HG03442 (cell line): ENCODE measurements around the gene ZNF688.
A peak's percentile ranks its signal among the peaks of the same experiment; 100 is the strongest.
"Not testable (repeated sequence)": the region's sequence is repeated elsewhere in the genome, so short reads cannot be mapped to it uniquely, and the experiment has no call there.

Source experiments
- ATAC-seq: cut with Tn5 transposase; IDR thresholded peaks from one replicate; pipeline ENCODE4 v1.9.1; 2021; ENCODE audit warnings: mild to moderate bottlenecking, moderate library complexity; ENCODE audit not compliant: unreplicated experiment

Gene ZNF688

GRCh38 chr16:30571445-30572322 is at the start of gene ZNF688:
ZNF688 (minus strand) TSS chr16:30571714; CDS start chr16:30571629, 85 bp downstream.
- peak; percentile 64 for ATAC-seq

- ATAC-seq, result no peak
Measured at GRCh38 chr16:30620169-30620568, 48.7 kb upstream of the ZNF688 start.

GRCh38 chr16:30619638-30620037 is 48.1 kb upstream of the ZNF688 start:
- no peak for ATAC-seq

GRCh38 chr16:30619202-30619601 is 47.7 kb upstream of the ZNF688 start:
- no peak for ATAC-seq

GRCh38 chr16:30615358-30616091 is 44.0 kb upstream of the ZNF688 start:
- ATAC-seq, result no peak

GRCh38 chr16:30609926-30610839 is 38.7 kb upstream of the ZNF688 start, which contains the start of gene ZNF689:
ZNF689 (minus strand) TSS chr16:30610389; CDS start chr16:30610041, 348 bp downstream.
- ATAC-seq, result peak; percentile 86

GRCh38 chr16:30609002-30609925 is 37.8 kb upstream of the ZNF688 start:
- ATAC-seq, result peak; percentile 20

- no peak for ATAC-seq
Measured at GRCh38 chr16:30606004-30606403, 34.5 kb upstream of the ZNF688 start.

GRCh38 chr16:30605158-30605557 is 33.6 kb upstream of the ZNF688 start:
- no peak for ATAC-seq

GRCh38 chr16:30604316-30604947 is 32.9 kb upstream of the ZNF688 start:
- ATAC-seq, result no peak

- ATAC-seq, result no peak
Measured at GRCh38 chr16:30603945-30604315, 32.4 kb upstream of the ZNF688 start.

- no peak for ATAC-seq
Measured at GRCh38 chr16:30602616-30603277, 31.2 kb upstream of the ZNF688 start.

GRCh38 chr16:30601966-30602365 is 30.5 kb upstream of the ZNF688 start:
- ATAC-seq, result no peak

GRCh38 chr16:30600929-30601328 is 29.4 kb upstream of the ZNF688 start:
- ATAC-seq, result no peak

- no peak for ATAC-seq
Measured at GRCh38 chr16:30600215-30600614, 28.7 kb upstream of the ZNF688 start.

- no peak for ATAC-seq
Measured at GRCh38 chr16:30592871-30593270, 21.4 kb upstream of the ZNF688 start.

GRCh38 chr16:30590869-30591268 is 19.4 kb upstream of the ZNF688 start:
- ATAC-seq, result not testable (repeated sequence)

GRCh38 chr16:30589582-30589981 is 18.1 kb upstream of the ZNF688 start:
- ATAC-seq, result not testable (repeated sequence)

GRCh38 chr16:30588651-30589050 is 17.1 kb upstream of the ZNF688 start:
- no peak for ATAC-seq
